ENCODE results near the gene DHX34. TPM values are rescaled to one million over a fixed set of nuclear protein-coding genes. Genes with fewer than 3 reads are reported as not detected.
A peak's percentile ranks its signal among the peaks of the same experiment; 100 is the strongest.

Gene DHX34
- total and polyA plus RNA-seq, 8 donors = 9.4 to 18.2 (median 14.9) TPM

- TF ChIP-seq CTCF (IDR thresholded peaks at IDR 0.05) = no peak
- H3K27me3 ChIP-seq = peaks cover 0 to 21% of the 10 kb centered on the region in 2 donors
- peaks cover 0 to 52% of the 10 kb centered on the region in 2 donors for H3K4me1 ChIP-seq
- H3K36me3 ChIP-seq = peaks cover 0 to 19% of the 10 kb centered on the region in 2 donors
- ATAC-seq (peak; percentile 5), DNase-seq (peak in 2 of 4 donors; percentile 74 to 90)
- H3K4me3 ChIP-seq = peak overlapping the region; percentile 7 to 58
- intact Hi-C loops (cut with DNase I) = no loop called here
- peak overlapping the region; percentile 71 to 88 for H3K27ac ChIP-seq
- H3K9me3 ChIP-seq = no peaks in the 10 kb centered on the region
Measured at GRCh38 chr19:47310819-47311218, 38.3 kb upstream of the DHX34 start.

GRCh38 chr19:47312366-47313006, 36.6 kb upstream of the DHX34 start:
- no peak for DNase-seq
- peak overlapping the region; percentile 71 to 88 for H3K27ac ChIP-seq
- peak overlapping the region in 1 of 2 donors; percentile 58 for H3K4me3 ChIP-seq

GRCh38 chr19:47313754-47314295, 35.3 kb upstream of the DHX34 start:
- TF ChIP-seq CTCF (IDR thresholded peaks at IDR 0.05) = no peak
- ATAC-seq (peak; percentile 3), DNase-seq (no peak)
- Histone ChIP-seq H3K9me3 (no peaks in the 10 kb centered on the region), H3K27ac (peak overlapping the region; percentile 74 to 88), H3K27me3 (peaks cover 0 to 21% of the 10 kb centered on the region in 2 donors), H3K4me3 (peak overlapping the region in 1 of 2 donors; percentile 58), H3K36me3 (peaks cover 0 to 37% of the 10 kb centered on the region in 2 donors), H3K4me1 (peaks cover 0 to 60% of the 10 kb centered on the region in 2 donors)
- intact Hi-C loops (cut with DNase I) = no loop called here

More at GRCh38 chr19:47312366-47313006, 36.6 kb upstream of the DHX34 start:
- TF ChIP-seq CTCF (IDR thresholded peaks at IDR 0.05) = no peak
- no peak for ATAC-seq
- Histone ChIP-seq H3K9me3 (no peaks in the 10 kb centered on the region), H3K27me3 (peaks cover 0 to 21% of the 10 kb centered on the region in 2 donors), H3K36me3 (peaks cover 0 to 31% of the 10 kb centered on the region in 2 donors), H3K4me1 (peaks cover 0 to 63% of the 10 kb centered on the region in 2 donors)
- intact Hi-C loops (cut with DNase I) = no loop called here

GRCh38 chr19:47315125-47315821, 33.8 kb upstream of the DHX34 start:
- Histone ChIP-seq H3K27ac (peak overlapping the region; percentile 74 to 88), H3K4me1 (peaks cover 0 to 57% of the 10 kb centered on the region in 2 donors), H3K9me3 (no peaks in the 10 kb centered on the region), H3K27me3 (peaks cover 0 to 18% of the 10 kb centered on the region in 2 donors), H3K4me3 (peak overlapping the region in 1 of 2 donors; percentile 58), H3K36me3 (peaks cover 0 to 51% of the 10 kb centered on the region in 2 donors)
- peak; percentile 92 for ATAC-seq
- TF ChIP-seq CTCF (IDR thresholded peaks at IDR 0.05) = no peak
- intact Hi-C loops (cut with DNase I) = no loop called here
- peak in 1 of 4 donors; percentile 91 for DNase-seq

- DNase-seq = no peak
- no peak for TF ChIP-seq CTCF (IDR thresholded peaks at IDR 0.05)
- Histone ChIP-seq H3K9me3 (no peaks in the 10 kb centered on the region), H3K4me1 (peaks cover 0 to 58% of the 10 kb centered on the region in 2 donors), H3K27me3 (peaks cover 0 to 6% of the 10 kb centered on the region in 2 donors), H3K27ac (peak overlapping the region in 1 of 2 donors; percentile 88), H3K36me3 (peaks cover 0 to 61% of the 10 kb centered on the region in 2 donors), H3K4me3 (no peak overlapping the region)
- no peak for ATAC-seq
- intact Hi-C loops (cut with DNase I) = no loop called here
Measured at GRCh38 chr19:47316513-47316912, 32.6 kb upstream of the DHX34 start.

Data from left lung (tissue), 10 donors.